Trophoblast cell (in vitro differentiated cells and primary cell): Measurements from ENCODE around the gene PTBP3.

Source experiments
- DNase-seq, 2 donors: peaks; one replicate each; pipeline ENCODE4 v3.0.0-alpha.2; 2016
- H2AFZ ChIP-seq: 2 replicates; pipeline ENCODE4 v1.6.1; 2013; ENCODE audit warnings: low read length, moderate library complexity, mild to moderate bottlenecking; ENCODE audit not compliant: insufficient read depth, poor library complexity
- H2AK5ac ChIP-seq: 2 replicates; pipeline ENCODE4 v1.6.1; 2013; ENCODE audit warnings: mild to moderate bottlenecking, low read length
- H2BK120ac ChIP-seq: 2 replicates; pipeline ENCODE4 v1.6.1; 2013; ENCODE audit warnings: low read length, mild to moderate bottlenecking, moderate library complexity; ENCODE audit not compliant: insufficient read depth, poor library complexity
- H2BK12ac ChIP-seq: 2 replicates; pipeline ENCODE4 v1.6.1; 2013; ENCODE audit warnings: mild to moderate bottlenecking, low read length, moderate library complexity
- H2BK5ac ChIP-seq: 2 replicates; pipeline ENCODE4 v1.6.1; 2013; ENCODE audit warnings: low read length, low read depth, moderate library complexity, mild to moderate bottlenecking; ENCODE audit not compliant: poor library complexity
- H3K14ac ChIP-seq: 2 replicates; pipeline ENCODE4 v1.6.1; 2013; ENCODE audit warnings: mild to moderate bottlenecking, low read length
- H3K18ac ChIP-seq: 2 replicates; pipeline ENCODE4 v1.6.1; 2013; ENCODE audit warnings: mild to moderate bottlenecking, low read length
- H3K23ac ChIP-seq: 2 replicates; pipeline ENCODE4 v1.6.1; 2013; ENCODE audit warnings: low read length
- H3K27ac ChIP-seq: 2 replicates; pipeline ENCODE4 v1.5.1; 2013; ENCODE audit warnings: low read depth, mild to moderate bottlenecking, inconsistent platforms, low read length, moderate library complexity
- H3K27me3 ChIP-seq: 2 replicates; pipeline ENCODE4 v1.6.1; 2013; ENCODE audit warnings: inconsistent platforms, mild to moderate bottlenecking, low read length, moderate library complexity; ENCODE audit not compliant: insufficient read depth
- H3K36me3 ChIP-seq, 2 experiments: 1 replicate in 1 of 2; 2 replicates in 1 of 2; pipeline ENCODE4 v1.6.1; 2013; ENCODE audit warnings: low read length in 2 of 2, mild to moderate bottlenecking in 2 of 2, moderate library complexity in 1 of 2; ENCODE audit not compliant: insufficient read depth in 2 of 2, control insufficient read depth in 1 of 2
- H3K4ac ChIP-seq: 2 replicates; pipeline ENCODE4 v1.6.1; 2013; ENCODE audit warnings: low read depth, mild to moderate bottlenecking, low read length, moderate library complexity
- H3K4me1 ChIP-seq, 2 experiments: 1 replicate in 1 of 2; 2 replicates in 1 of 2; pipeline ENCODE4 v1.6.1; 2013; ENCODE audit warnings: low read length in 2 of 2, mild to moderate bottlenecking in 2 of 2, moderate library complexity in 1 of 2; ENCODE audit not compliant: insufficient read depth in 2 of 2, control insufficient read depth in 1 of 2
- H3K4me2 ChIP-seq: 2 replicates; pipeline ENCODE4 v1.6.1; 2013; ENCODE audit warnings: inconsistent platforms, mild to moderate bottlenecking, low read length, moderate library complexity
- H3K4me3 ChIP-seq: 2 replicates; pipeline ENCODE4 v1.5.1; 2013; ENCODE audit warnings: mild to moderate bottlenecking, low read depth, low read length, inconsistent platforms
- H3K79me1 ChIP-seq: one replicate; pipeline ENCODE4 v1.6.1; 2013; ENCODE audit warnings: low read length
- H3K79me2 ChIP-seq: 2 replicates; pipeline ENCODE4 v1.6.1; 2013; ENCODE audit warnings: low read length, mild to moderate bottlenecking; ENCODE audit not compliant: control insufficient read depth, insufficient read depth, poor library complexity
- H3K9ac ChIP-seq: 2 replicates; pipeline ENCODE4 v1.6.1; 2013; ENCODE audit warnings: mild to moderate bottlenecking, low read length
- H3K9me3 ChIP-seq: 2 replicates; pipeline ENCODE4 v1.6.1; 2013; ENCODE audit warnings: low read depth, mild to moderate bottlenecking, control low read depth, inconsistent platforms, low read length; ENCODE audit not compliant: insufficient read depth
- H4K12ac ChIP-seq: 2 replicates; pipeline ENCODE4 v1.6.1; 2013; ENCODE audit warnings: low read depth, mild to moderate bottlenecking, low read length, moderate library complexity
- H4K8ac ChIP-seq: 2 replicates; pipeline ENCODE4 v1.6.1; 2013; ENCODE audit warnings: low read depth, mild to moderate bottlenecking, low read length, moderate library complexity
- H4K91ac ChIP-seq: one replicate; pipeline ENCODE4 v1.6.1; 2013; ENCODE audit warnings: low read depth, mild to moderate bottlenecking, low read length, moderate library complexity
- WGBS: extraction: QIAGEN DNeasy Blood & Tissue Kit; methylation state at CpG from one replicate; pipeline ENCODE4 v1.1.7; 2013; ENCODE audit warnings: missing lambda C conversion rate; ENCODE audit not compliant: insufficient read length, insufficient coverage; ENCODE audit errors: extremely low coverage; 5-methylcytosine and 5-hydroxymethylcytosine counted together

Gene PTBP3

DNA sequence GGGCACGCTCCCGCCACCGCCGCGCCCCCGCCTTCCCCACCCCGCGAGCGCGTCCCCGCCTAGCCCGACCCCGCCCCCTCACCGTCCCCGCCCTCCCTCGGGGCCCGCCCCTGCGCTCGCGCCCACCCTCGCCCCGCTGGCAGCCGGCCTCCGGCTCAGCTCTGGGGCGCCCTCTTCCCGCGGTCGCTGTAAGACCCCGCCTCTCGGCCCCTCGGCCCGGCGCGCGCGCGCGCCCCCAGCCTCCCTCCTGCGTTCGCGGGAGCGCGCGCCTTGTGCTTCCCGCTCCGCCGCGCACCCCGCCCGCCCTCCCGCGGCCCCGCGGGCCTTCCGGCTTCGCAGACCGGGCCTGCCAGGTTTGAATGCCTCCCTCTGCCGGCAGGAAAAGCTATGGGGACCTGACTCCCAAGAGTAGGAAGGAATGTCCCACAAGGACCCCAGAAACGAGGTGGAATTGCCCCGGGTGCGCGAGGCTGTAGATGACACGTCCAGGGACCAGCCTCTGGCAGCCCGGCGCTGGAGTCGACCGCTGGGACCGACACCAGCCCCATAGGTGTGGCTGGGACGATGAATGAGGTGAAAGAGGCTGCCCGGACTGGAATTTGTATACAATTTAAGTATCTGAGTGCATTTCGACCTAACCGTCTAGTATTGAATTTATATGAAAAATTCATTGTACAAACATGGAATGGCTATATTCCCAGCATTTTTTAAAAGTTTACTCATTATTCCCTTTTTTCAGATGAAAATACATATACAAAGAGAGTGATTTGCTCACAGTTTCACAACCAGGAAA, 416 bp upstream of the PTBP3 start:
- H3K18ac ChIP-seq, result peak overlapping the region; percentile 98
- H3K9ac ChIP-seq, result peak overlapping the region; percentile 62
- H2BK12ac ChIP-seq, result peak overlapping the region; percentile 82
- H3K27ac ChIP-seq, result peak overlapping the region; percentile 100
- H2BK120ac ChIP-seq, result peak overlapping the region; percentile 94
- peak overlapping the region; percentile 99 for H2AFZ ChIP-seq
- H2BK5ac ChIP-seq, result peak overlapping the region; percentile 97
- no peaks in the 10 kb centered on the region for H3K27me3 ChIP-seq
- no peaks in the 10 kb centered on the region for H3K9me3 ChIP-seq
- peak overlapping the region; percentile 98 for H3K4me3 ChIP-seq
- H3K4me2 ChIP-seq, result peak overlapping the region; percentile 61
- peak overlapping the region; percentile 98 for H4K12ac ChIP-seq
- peak overlapping the region; percentile 93 for H4K91ac ChIP-seq
- peak overlapping the region; percentile 41 for H2AK5ac ChIP-seq
- WGBS, result no CpG with 5 or more reads among the region's 72 CpGs
- H3K79me2 ChIP-seq, result peaks cover 12% of the 10 kb centered on the region
- DNase-seq, result peak; percentile 93 to 98
- no peaks in the 10 kb centered on the region for H3K4me1 ChIP-seq
- no peaks in the 10 kb centered on the region for H3K36me3 ChIP-seq
- H3K23ac ChIP-seq, result no peak overlapping the region
- H4K8ac ChIP-seq, result peak overlapping the region; percentile 96
- H3K14ac ChIP-seq, result peak overlapping the region; percentile 92
- peaks cover 13% of the 10 kb centered on the region for H3K79me1 ChIP-seq
- H3K4ac ChIP-seq, result peak overlapping the region; percentile 61

DNA sequence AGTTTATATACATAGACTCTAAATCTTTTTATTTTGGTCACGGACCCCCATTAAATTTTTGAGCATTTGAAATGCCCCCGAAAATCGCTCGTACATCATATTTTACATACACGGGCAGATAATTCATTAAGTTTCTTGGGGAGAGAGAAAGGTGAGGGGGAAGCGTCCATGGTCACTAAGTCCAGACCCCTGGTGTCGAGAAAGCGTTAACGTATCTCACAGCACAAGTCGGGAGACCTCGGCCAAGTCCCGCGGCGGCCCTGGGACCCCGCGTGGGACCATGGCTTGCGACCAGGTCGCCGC, 794 bp downstream of the PTBP3 start:
- Histone ChIP-seq H4K8ac (peak overlapping the region; percentile 97), H3K79me1 (peaks cover 13% of the 10 kb centered on the region), H3K36me3 (no peaks in the 10 kb centered on the region), H2BK12ac (no peak overlapping the region), H3K9ac (peak overlapping the region; percentile 98), H2BK5ac (peak overlapping the region; percentile 95), H3K79me2 (peaks cover 12% of the 10 kb centered on the region), H3K4me1 (no peaks in the 10 kb centered on the region), H4K12ac (peak overlapping the region; percentile 40), H3K4me3 (peak overlapping the region; percentile 98), H2AK5ac (peak overlapping the region; percentile 77), H3K27me3 (no peaks in the 10 kb centered on the region), H4K91ac (peak overlapping the region; percentile 99), H3K9me3 (no peaks in the 10 kb centered on the region), H3K4ac (peak overlapping the region; percentile 97), H3K23ac (no peak overlapping the region), H3K18ac (peak overlapping the region; percentile 96), H3K27ac (peak overlapping the region; percentile 100), H3K14ac (peak overlapping the region; percentile 100), H3K4me2 (peak overlapping the region; percentile 56), H2AFZ (peak overlapping the region; percentile 74), H2BK120ac (peak overlapping the region; percentile 82)
- no CpG with 5 or more reads among the region's 19 CpGs for WGBS
- no peak for DNase-seq

DNA sequence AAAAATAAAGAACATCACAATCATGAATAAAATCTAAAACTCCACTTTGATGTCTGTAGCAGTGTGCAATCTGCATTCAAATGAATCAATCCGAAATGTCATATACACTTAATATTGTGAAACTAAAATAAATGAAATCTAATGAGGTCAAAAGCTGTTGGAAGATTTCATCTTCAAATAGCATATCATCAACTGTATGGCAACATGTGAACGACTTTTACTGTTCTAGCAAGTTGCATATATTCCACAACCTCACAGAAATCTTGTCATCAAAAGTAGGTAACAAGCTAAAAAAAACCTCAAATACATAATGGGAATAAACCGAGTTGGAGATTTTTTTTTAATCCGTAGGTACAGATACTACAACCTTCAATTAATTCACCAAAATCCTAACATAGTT, 1.2 kb downstream of the PTBP3 start:
- Histone ChIP-seq H4K12ac (no peak overlapping the region), H3K36me3 (no peaks in the 10 kb centered on the region), H3K4me3 (no peak overlapping the region), H2BK5ac (no peak overlapping the region), H3K4me2 (peak overlapping the region; percentile 47), H4K91ac (no peak overlapping the region), H2BK120ac (no peak overlapping the region), H2AK5ac (no peak overlapping the region), H3K79me1 (peaks cover 13% of the 10 kb centered on the region), H3K23ac (no peak overlapping the region), H3K14ac (no peak overlapping the region), H3K4me1 (no peaks in the 10 kb centered on the region), H4K8ac (no peak overlapping the region), H3K27me3 (no peaks in the 10 kb centered on the region), H3K27ac (peak overlapping the region; percentile 100), H2BK12ac (no peak overlapping the region), H3K9ac (no peak overlapping the region), H2AFZ (no peak overlapping the region), H3K18ac (no peak overlapping the region), H3K9me3 (no peaks in the 10 kb centered on the region), H3K79me2 (peaks cover 12% of the 10 kb centered on the region), H3K4ac (no peak overlapping the region)
- WGBS, result no CpG with 5 or more reads among the region's 4 CpGs
- peak in 1 of 2 donors; percentile 28 for DNase-seq

DNA sequence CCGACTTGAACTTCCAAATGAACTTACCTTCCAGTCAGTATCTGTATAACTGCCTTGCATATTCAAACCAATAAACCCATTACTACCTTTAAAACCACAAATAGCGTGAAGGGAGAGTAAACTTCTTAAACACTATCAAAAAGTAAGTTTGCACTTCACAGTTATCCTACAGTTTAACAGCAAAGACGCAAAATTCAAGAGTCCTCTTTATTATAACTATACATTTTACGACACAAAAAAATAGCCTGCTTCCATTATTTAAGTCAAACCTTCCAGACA, 1.8 kb downstream of the PTBP3 start:
- H3K18ac ChIP-seq, result no peak overlapping the region
- H3K9me3 ChIP-seq, result no peaks in the 10 kb centered on the region
- no CpG with 5 or more reads among the region's 4 CpGs for WGBS
- no peak overlapping the region for H4K12ac ChIP-seq
- H3K4ac ChIP-seq, result no peak overlapping the region
- no peak overlapping the region for H2BK12ac ChIP-seq
- no peak overlapping the region for H2AK5ac ChIP-seq
- H2AFZ ChIP-seq, result no peak overlapping the region
- H3K79me2 ChIP-seq, result peaks cover 17% of the 10 kb centered on the region
- no peak overlapping the region for H3K4me3 ChIP-seq
- peak overlapping the region; percentile 45 for H3K4me2 ChIP-seq
- H3K4me1 ChIP-seq, result peaks cover 2 to 3% of the 10 kb centered on the region in 2 experiments
- H3K23ac ChIP-seq, result no peak overlapping the region
- no peak overlapping the region for H3K27ac ChIP-seq
- no peaks in the 10 kb centered on the region for H3K27me3 ChIP-seq
- no peak for DNase-seq
- H4K8ac ChIP-seq, result no peak overlapping the region
- H4K91ac ChIP-seq, result no peak overlapping the region
- H3K36me3 ChIP-seq, result no peaks in the 10 kb centered on the region
- H3K9ac ChIP-seq, result no peak overlapping the region
- no peak overlapping the region for H2BK5ac ChIP-seq
- no peak overlapping the region for H2BK120ac ChIP-seq
- no peak overlapping the region for H3K14ac ChIP-seq
- H3K79me1 ChIP-seq, result peaks cover 13% of the 10 kb centered on the region
